Panc1 (cell line): ENCODE results near the gene MAN1A1. TPM values are rescaled to one million over a fixed set of nuclear protein-coding genes. Genes with fewer than 3 reads are reported as not detected.

ENCODE experiments used
- ATAC-seq: fragments of 200-7000 bp; cut with Tn5 transposase; 2 replicates; pipeline ENCODE4 v1.9.1; 2020; ENCODE audit warnings: mild to moderate bottlenecking, moderate library complexity
- BruUV-seq: library from RNA; stranded (reverse); fragments of 400-500 nt; replicated peaks from 2 replicates; lab custom pipeline; 2021; lab: Mats Ljungman, UMichigan
- CTCF ChIA-PET: fragments of 300-600 bp; sonication (Branson Sonifier 250); formaldehyde crosslinking; loops from one replicate; lab custom pipeline; 2022; ENCODE audit warnings: antibody characterized with exemption; lab: Charles Lee
- POLR2A ChIA-PET: fragments of 300-600 bp; sonication (Branson Sonifier 250); formaldehyde crosslinking; loops from one replicate; lab custom pipeline; 2022; ENCODE audit warnings: antibody characterized with exemption; lab: Charles Lee
- DNase-seq: peaks from one replicate; pipeline ENCODE4 v3.0.0-alpha.2; 2010; ENCODE audit warnings: low read depth, low spot score
- H3K27ac ChIP-seq: 2 replicates; pipeline ENCODE4 v1.5.1; 2011; ENCODE audit warnings: mild to moderate bottlenecking, low read length, inconsistent platforms
- H3K27me3 ChIP-seq: fragments of 200-500 bp; sonication (Bioruptor generic); 2 replicates; pipeline ENCODE4 v1.6.0; 2014; ENCODE audit warnings: low read length, inconsistent platforms; ENCODE audit not compliant: control insufficient read depth, insufficient read depth
- H3K36me3 ChIP-seq: fragments of 200-500 bp; sonication (Bioruptor generic); 2 replicates; pipeline ENCODE4 v1.5.1; 2014; ENCODE audit warnings: inconsistent platforms, mild to moderate bottlenecking, low read length, moderate library complexity; ENCODE audit not compliant: control insufficient read depth, insufficient read depth
- H3K4me1 ChIP-seq: 2 replicates; pipeline ENCODE4 v1.5.1; 2011; ENCODE audit warnings: inconsistent platforms, mild to moderate bottlenecking, low read length, moderate library complexity; ENCODE audit not compliant: control insufficient read depth, insufficient read depth
- H3K4me3 ChIP-seq, 2 experiments: 2 replicates each; pipeline ENCODE4 v1.5.1; 2011 to 2012; ENCODE audit warnings: low read depth in 2 of 2, low read length in 2 of 2, mild to moderate bottlenecking in 2 of 2, inconsistent platforms in 1 of 2, moderate library complexity in 1 of 2
- H3K9me3 ChIP-seq: fragments of 200-500 bp; sonication (Bioruptor generic); 2 replicates; pipeline ENCODE4 v1.5.1; 2014; ENCODE audit warnings: low read depth, mild to moderate bottlenecking, inconsistent platforms, low read length, moderate library complexity; ENCODE audit not compliant: control insufficient read depth, insufficient read depth
- POLR2AphosphoS5 ChIP-seq: IDR thresholded peaks from 2 replicates; pipeline ENCODE4 v1.6.1; 2012; ENCODE audit warnings: mild to moderate bottlenecking, low read depth, low read length, moderate library complexity
- SIN3A ChIP-seq: IDR thresholded peaks from 2 replicates; pipeline ENCODE4 v1.6.1; 2012; ENCODE audit warnings: low read depth, mild to moderate bottlenecking, low read length, moderate library complexity, borderline replicate concordance; ENCODE audit not compliant: insufficient read depth
- TCF7L2 ChIP-seq: IDR thresholded peaks from 2 replicates; pipeline ENCODE4 v1.6.1; 2011; ENCODE audit warnings: mild to moderate bottlenecking, low read depth, low read length, inconsistent platforms
- in situ Hi-C: cut with HindIII; loops from 2 replicates; pipeline ENCODE4 v1.10.0; 2016; ENCODE audit warnings: low sequenced_read_pairs, low pct_unique_long_range_greater_than_20kb
- intact Hi-C: fragments of 100-400 bp; cut with micrococcal nuclease; formaldehyde crosslinking; loops from one replicate; pipeline ENCODE4 v1.10.0; 2022; ENCODE audit not compliant: unreplicated experiment
- total RNA-seq: library from RNA; stranded (reverse); gene quantifications from one replicate; pipeline ENCODE4 v1.2.1, GENCODE V29; 2021; ENCODE audit not compliant: unreplicated experiment
- TF ChIP-seq, protein P1 (sequence below): fragments of 450-650 bp; IDR thresholded peaks from 2 replicates; pipeline ENCODE4 v1.5.1; 2017; ENCODE audit warnings: mild to moderate bottlenecking
- TF ChIP-seq, protein P2 (sequence below), 2 experiments: IDR thresholded peaks; 2 replicates each; pipeline ENCODE4 v1.6.1; 2011 to 2012; ENCODE audit warnings: low read depth in 2 of 2, control low read depth in 1 of 2, low read length in 1 of 2, mild to moderate bottlenecking in 1 of 2, moderate library complexity in 1 of 2; ENCODE audit not compliant: insufficient read depth in 1 of 2

MAN1A1 gene
- total RNA-seq, 1 experiment from 2014 or later, result 3.2 TPM

DNA sequence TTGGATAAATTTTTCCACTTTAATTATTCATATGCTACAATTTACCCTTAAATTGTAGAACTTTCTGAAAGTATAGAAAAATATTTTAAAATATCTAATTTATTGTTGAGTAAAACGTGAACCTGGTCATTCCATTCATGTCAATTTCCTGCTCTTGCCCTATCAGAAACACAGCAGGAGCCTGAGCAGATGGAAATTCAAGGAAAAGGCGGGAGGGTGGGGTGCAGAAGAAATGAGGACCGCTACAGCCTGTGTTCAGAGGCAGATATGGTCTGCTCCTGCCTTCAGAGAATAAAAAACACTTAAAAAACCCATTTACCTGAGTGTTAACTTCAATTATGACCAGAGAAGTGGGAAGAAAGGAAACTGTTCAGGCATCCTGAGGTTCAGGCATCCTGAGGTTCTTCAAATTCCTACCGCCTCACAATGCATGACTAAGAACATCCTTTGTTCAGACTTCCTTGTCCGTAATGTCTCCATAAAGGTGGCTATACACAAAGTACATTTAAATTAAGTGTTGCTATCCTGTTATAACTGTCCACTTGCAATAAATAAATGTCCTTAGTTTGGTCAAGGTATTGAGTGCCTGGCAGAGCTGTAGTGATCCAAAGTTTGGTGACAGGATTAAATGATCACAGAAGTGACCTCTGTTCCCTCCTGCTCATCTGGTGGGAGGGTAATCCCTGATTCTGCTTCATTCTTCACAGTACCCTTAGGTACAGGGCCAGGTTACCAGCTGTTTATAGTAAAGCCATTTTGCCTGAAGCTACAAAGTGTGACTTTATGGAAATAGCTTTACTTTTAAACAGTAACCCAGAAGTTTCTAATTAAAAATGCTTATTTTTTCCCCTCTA, 109.1 kb downstream of the MAN1A1 start:
- TF ChIP-seq, protein P1, sequence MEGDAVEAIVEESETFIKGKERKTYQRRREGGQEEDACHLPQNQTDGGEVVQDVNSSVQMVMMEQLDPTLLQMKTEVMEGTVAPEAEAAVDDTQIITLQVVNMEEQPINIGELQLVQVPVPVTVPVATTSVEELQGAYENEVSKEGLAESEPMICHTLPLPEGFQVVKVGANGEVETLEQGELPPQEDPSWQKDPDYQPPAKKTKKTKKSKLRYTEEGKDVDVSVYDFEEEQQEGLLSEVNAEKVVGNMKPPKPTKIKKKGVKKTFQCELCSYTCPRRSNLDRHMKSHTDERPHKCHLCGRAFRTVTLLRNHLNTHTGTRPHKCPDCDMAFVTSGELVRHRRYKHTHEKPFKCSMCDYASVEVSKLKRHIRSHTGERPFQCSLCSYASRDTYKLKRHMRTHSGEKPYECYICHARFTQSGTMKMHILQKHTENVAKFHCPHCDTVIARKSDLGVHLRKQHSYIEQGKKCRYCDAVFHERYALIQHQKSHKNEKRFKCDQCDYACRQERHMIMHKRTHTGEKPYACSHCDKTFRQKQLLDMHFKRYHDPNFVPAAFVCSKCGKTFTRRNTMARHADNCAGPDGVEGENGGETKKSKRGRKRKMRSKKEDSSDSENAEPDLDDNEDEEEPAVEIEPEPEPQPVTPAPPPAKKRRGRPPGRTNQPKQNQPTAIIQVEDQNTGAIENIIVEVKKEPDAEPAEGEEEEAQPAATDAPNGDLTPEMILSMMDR, result no peak
- no peak for TF ChIP-seq POLR2AphosphoS5
- no peak for TF ChIP-seq SIN3A
- TF ChIP-seq, protein P2, sequence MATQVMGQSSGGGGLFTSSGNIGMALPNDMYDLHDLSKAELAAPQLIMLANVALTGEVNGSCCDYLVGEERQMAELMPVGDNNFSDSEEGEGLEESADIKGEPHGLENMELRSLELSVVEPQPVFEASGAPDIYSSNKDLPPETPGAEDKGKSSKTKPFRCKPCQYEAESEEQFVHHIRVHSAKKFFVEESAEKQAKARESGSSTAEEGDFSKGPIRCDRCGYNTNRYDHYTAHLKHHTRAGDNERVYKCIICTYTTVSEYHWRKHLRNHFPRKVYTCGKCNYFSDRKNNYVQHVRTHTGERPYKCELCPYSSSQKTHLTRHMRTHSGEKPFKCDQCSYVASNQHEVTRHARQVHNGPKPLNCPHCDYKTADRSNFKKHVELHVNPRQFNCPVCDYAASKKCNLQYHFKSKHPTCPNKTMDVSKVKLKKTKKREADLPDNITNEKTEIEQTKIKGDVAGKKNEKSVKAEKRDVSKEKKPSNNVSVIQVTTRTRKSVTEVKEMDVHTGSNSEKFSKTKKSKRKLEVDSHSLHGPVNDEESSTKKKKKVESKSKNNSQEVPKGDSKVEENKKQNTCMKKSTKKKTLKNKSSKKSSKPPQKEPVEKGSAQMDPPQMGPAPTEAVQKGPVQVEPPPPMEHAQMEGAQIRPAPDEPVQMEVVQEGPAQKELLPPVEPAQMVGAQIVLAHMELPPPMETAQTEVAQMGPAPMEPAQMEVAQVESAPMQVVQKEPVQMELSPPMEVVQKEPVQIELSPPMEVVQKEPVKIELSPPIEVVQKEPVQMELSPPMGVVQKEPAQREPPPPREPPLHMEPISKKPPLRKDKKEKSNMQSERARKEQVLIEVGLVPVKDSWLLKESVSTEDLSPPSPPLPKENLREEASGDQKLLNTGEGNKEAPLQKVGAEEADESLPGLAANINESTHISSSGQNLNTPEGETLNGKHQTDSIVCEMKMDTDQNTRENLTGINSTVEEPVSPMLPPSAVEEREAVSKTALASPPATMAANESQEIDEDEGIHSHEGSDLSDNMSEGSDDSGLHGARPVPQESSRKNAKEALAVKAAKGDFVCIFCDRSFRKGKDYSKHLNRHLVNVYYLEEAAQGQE (IDR thresholded peaks at IDR 0.05; ENCODE audit: insufficient read depth in 1 of 2, low read depth in 2 of 2, low read length in 1 of 2), result no peak
- no peak for TF ChIP-seq TCF7L2
- in situ Hi-C loops (no loop called here), intact Hi-C loops (no loop called here)
- BruUV-seq, result no TSS peak
- no peak overlapping the region for H3K4me3 ChIP-seq
- no peaks in the 10 kb centered on the region for H3K36me3 ChIP-seq
- H3K27ac ChIP-seq, result no peak overlapping the region
- POLR2A ChIA-PET, result no interaction called here
- no peak for DNase-seq
- ATAC-seq, result no peak
- H3K4me1 ChIP-seq, result no peaks in the 10 kb centered on the region
- H3K27me3 ChIP-seq, result no peaks in the 10 kb centered on the region; the same call in 1 of the 2 replicates
- CTCF ChIA-PET, result no interaction called here
- no peaks in the 10 kb centered on the region for H3K9me3 ChIP-seq

DNA sequence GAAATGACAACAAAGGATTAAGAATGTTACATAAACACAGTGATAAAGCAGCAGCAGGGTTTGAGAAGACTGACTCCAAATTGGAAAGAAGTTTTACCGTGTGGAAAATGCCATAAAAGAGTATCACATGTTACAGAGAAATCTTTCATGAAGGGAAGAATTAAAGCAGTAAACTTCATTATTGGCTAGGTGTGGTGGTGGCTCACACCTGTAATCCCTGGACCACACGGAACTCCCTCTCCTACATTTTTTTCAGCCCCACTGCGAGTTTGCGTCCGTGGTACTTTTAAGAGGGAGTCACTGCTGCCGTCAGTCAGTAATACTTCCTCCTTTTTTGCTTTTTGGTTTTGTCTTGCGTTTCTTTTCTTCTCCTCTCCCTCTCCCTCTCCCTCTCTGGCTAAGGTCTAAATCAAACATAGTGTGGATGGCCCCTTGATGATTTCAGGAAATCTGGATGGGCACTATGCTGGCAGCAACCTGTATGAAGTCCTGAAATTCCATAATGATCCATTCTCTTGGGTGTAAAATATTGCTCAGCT, 112.3 kb downstream of the MAN1A1 start:
- Histone ChIP-seq H3K4me1 (no peaks in the 10 kb centered on the region), H3K4me3 (no peak overlapping the region), H3K9me3 (no peaks in the 10 kb centered on the region), H3K27ac (no peak overlapping the region), H3K27me3 (no peaks in the 10 kb centered on the region; the same call in 1 of the 2 replicates), H3K36me3 (no peaks in the 10 kb centered on the region)
- TF ChIP-seq SIN3A (no peak), POLR2AphosphoS5 (no peak), TCF7L2 (no peak)
- TF ChIP-seq, protein P1, result no peak
- BruUV-seq, result no TSS peak
- ChIA-PET CTCF (no interaction called here), POLR2A (no interaction called here)
- ATAC-seq (no peak), DNase-seq (no peak)
- intact Hi-C loops, result no loop called here
- in situ Hi-C loops, result no loop called here
